ENCODE measurements around the gene CFAP126. TPM values are rescaled to one million over a fixed set of nuclear protein-coding genes. Genes with fewer than 3 reads are reported as not detected.
A peak's percentile ranks its signal among the peaks of the same experiment; 100 is the strongest.
"Not testable (repeated sequence)": the region's sequence is repeated elsewhere in the genome, so short reads cannot be mapped to it uniquely, and the experiment has no call there.

The CFAP126 gene
- total RNA-seq, 2 donors from 2014 or later, result not detected

DNA sequence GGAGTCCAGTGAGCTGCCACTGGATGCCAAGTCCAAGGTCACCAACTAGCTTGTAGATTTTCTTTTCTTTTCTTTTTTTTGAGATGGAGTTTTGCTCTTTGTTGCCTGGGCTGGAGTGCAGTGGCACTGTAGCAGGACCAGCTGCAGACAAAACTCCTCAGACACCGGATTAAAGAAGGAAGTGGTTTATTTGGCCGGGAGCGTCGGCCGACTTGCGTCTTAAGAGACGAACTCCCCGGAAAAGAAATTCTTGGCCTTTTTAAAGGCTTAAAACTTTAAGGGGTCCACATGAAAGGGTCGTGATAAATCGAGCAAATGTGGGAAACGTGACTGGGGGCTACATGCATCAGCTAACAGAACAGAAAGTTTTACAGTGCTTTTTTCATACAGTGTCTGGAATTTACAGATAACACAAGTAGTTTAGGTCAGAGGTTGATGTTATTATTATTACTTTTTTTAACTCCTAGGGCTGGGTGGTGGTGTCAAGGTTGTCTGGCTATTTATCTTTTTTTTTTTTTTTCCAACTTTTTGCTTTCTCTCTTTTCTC, 36.4 kb upstream of the CFAP126 start:
- no peak for DNase-seq
- Histone ChIP-seq H3K4me3 (no peak overlapping the region), H3K27ac (no peak overlapping the region), H3K9ac (ENCODE audit: low read depth in 2 of 2, low read length in 2 of 2) (no peak overlapping the region), H3K9me3 (no peaks in the 10 kb centered on the region), H3K4me1 (no peaks in the 10 kb centered on the region), H3K36me3 (no peaks in the 10 kb centered on the region), H3K27me3 (no peaks in the 10 kb centered on the region)
- intact Hi-C loops (cut with DNase I), result no loop called here
- no peak for TF ChIP-seq CTCF (IDR thresholded peaks at IDR 0.05)

GRCh38 chr1:161402446-161402845, 34.8 kb upstream of the CFAP126 start:
- no peaks in the 10 kb centered on the region for H3K27me3 ChIP-seq
- no peaks in the 10 kb centered on the region for H3K36me3 ChIP-seq
- TF ChIP-seq CTCF (IDR thresholded peaks at IDR 0.05), result no peak
- intact Hi-C loops (cut with DNase I), result no loop called here
- H3K4me1 ChIP-seq, result no peaks in the 10 kb centered on the region
- H3K4me3 ChIP-seq, result no peak overlapping the region
- DNase-seq, result no peak
- no peak overlapping the region for H3K27ac ChIP-seq
- no peak overlapping the region for H3K9ac ChIP-seq (ENCODE audit: low read depth in 2 of 2, low read length in 2 of 2)
- no peaks in the 10 kb centered on the region for H3K9me3 ChIP-seq

DNA sequence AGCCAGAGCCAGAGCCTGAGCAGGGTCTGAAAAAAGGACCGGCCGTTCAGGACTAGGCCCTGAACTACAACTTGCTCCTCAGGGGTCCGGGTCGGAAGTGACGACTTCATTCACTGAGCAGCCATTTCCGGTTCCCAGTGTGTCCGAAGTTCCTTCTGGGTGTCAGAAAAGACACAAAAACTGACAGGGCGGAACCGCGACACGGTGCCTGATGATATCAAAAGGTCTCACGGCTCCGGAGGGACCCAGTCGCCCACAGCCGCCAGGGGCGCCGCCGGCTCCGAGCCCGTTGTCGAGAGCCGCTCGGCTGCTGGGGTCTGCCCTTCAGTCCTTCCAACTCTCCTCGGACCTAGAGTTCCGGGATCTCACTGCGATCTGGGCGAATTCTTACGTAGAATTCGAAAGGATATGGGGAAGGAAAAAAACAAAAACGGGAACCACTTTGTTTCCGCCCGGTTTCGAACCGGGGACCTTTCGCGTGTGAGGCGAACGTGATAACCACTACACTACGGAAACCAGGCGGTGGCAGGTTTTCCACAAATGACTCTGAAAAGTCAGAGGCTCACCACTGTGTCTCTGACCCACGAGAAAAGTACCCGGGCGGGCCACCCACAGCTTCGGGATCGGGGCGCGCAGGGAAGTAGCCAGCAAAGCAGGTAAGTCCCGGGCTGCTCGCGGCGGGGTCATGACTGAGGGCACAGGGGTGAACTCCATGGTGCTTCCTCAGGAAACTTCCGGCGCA, 31.8 kb upstream of the CFAP126 start:
- Histone ChIP-seq H3K27ac (peak overlapping the region; percentile 100), H3K4me1 (no peaks in the 10 kb centered on the region), H3K27me3 (no peaks in the 10 kb centered on the region), H3K9ac (ENCODE audit: low read depth in 2 of 2, low read length in 2 of 2) (peak overlapping the region; percentile 83 to 98), H3K4me3 (peak overlapping the region; percentile 79), H3K9me3 (no peaks in the 10 kb centered on the region), H3K36me3 (no peaks in the 10 kb centered on the region)
- peak; percentile 93 for DNase-seq
- intact Hi-C loops (cut with DNase I), result loop anchor here (10.0 kb wide), 1 partner anchor 125 kb away; the partner anchor contains the start of gene HSPA6
- peak; percentile 31 for TF ChIP-seq CTCF (IDR thresholded peaks at IDR 0.05)

- no peak for DNase-seq
- Histone ChIP-seq H3K4me1 (no peaks in the 10 kb centered on the region), H3K9me3 (no peaks in the 10 kb centered on the region), H3K36me3 (no peaks in the 10 kb centered on the region), H3K9ac (ENCODE audit: low read depth in 2 of 2, low read length in 2 of 2) (peak overlapping the region; percentile 83 to 98), H3K4me3 (peak overlapping the region; percentile 79), H3K27ac (peak overlapping the region; percentile 100), H3K27me3 (no peaks in the 10 kb centered on the region)
- intact Hi-C loops (cut with DNase I), result loop anchor here (10.0 kb wide), 1 partner anchor 126 kb away; the partner anchor contains the start of gene HSPA6
- no peak for TF ChIP-seq CTCF (IDR thresholded peaks at IDR 0.05)
Measured at GRCh38 chr1:161398900-161399256, 31.2 kb upstream of the CFAP126 start.

GRCh38 chr1:161397038-161397437, 29.4 kb upstream of the CFAP126 start:
- H3K9me3 ChIP-seq; H3K27me3 ChIP-seq; H3K9ac ChIP-seq (ENCODE audit: low read depth in 2 of 2, low read length in 2 of 2); H3K4me1 ChIP-seq; H3K27ac ChIP-seq; H3K36me3 ChIP-seq; H3K4me3 ChIP-seq; DNase-seq: not testable (repeated sequence)
- intact Hi-C loops (cut with DNase I), result loop anchor here (10.0 kb wide), 1 partner anchor 128 kb away; the partner anchor contains the start of gene HSPA6

DNA sequence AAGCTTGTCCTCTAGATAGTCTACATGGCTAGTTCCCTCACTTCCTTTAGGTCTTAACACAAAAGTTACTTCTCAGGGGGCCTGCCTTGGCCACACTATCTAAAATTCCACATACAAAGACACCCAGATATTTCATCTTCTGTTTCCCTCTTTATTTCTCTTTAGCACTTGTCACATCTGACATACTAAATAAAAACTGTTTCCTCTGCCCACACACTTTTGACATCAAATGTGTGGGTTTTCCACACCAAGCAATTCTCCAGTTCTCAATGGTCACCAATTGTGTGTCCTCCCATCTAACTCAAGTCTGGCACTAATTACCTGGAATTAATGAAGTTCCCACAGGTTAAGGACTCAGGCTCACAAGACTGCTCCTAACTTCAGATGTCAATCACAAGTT, 25.5 kb upstream of the CFAP126 start:
- Histone ChIP-seq H3K27ac (no peak overlapping the region), H3K36me3 (no peaks in the 10 kb centered on the region), H3K27me3 (no peaks in the 10 kb centered on the region), H3K9ac (ENCODE audit: low read depth in 2 of 2, low read length in 2 of 2) (no peak overlapping the region), H3K9me3 (no peaks in the 10 kb centered on the region), H3K4me1 (no peaks in the 10 kb centered on the region), H3K4me3 (no peak overlapping the region)
- intact Hi-C loops (cut with DNase I), result loop anchor here (10.0 kb wide), 1 partner anchor 132 kb away; the partner anchor contains the start of gene HSPA6
- DNase-seq, result no peak
- TF ChIP-seq CTCF (IDR thresholded peaks at IDR 0.05), result no peak

All from colonic mucosa (tissue), 4 donors.